NOMO-1 treated with dmso at 0.1 percent for 144 hours (cell line): ENCODE measurements around the gene PRAMEF7.
"Not testable (repeated sequence)": the region's sequence is repeated elsewhere in the genome, so short reads cannot be mapped to it uniquely, and the experiment has no call there.

Experiments used
- DNase-seq: peaks from one replicate; lab custom pipeline; 2025; ENCODE audit not compliant: unreplicated experiment; lab: John Stamatoyannopoulos, UW

PRAMEF7 gene

GRCh38 chr1:12916310-12916709, at the start of gene PRAMEF7:
TSS of gene PRAMEF7 (plus strand) at chr1:12916610. CDS start at chr1:12917693, 1,083 bp downstream.
- not testable (repeated sequence) for DNase-seq

GRCh38 chr1:12878453-12878852, 38.0 kb upstream of the PRAMEF7 start:
- DNase-seq, result not testable (repeated sequence)

- DNase-seq, result not testable (repeated sequence)
These were observed 30.3 kb upstream of the PRAMEF7 start, which contains the start of gene PRAMEF4 for GRCh38 chr1:12886101-12886500. TSS of gene PRAMEF4 (minus strand) at chr1:12886201. CDS start at chr1:12883394, 2,807 bp downstream.

GRCh38 chr1:12898170-12898569, 18.2 kb upstream of the PRAMEF7 start, which contains the start of gene PRAMEF10:
TSS of gene PRAMEF10 (minus strand) at chr1:12898270. CDS start at chr1:12895847, 2,423 bp downstream.
- not testable (repeated sequence) for DNase-seq

GRCh38 chr1:12899186-12899585, 17.2 kb upstream of the PRAMEF7 start:
- DNase-seq, result not testable (repeated sequence)

GRCh38 chr1:12903793-12904572, 12.4 kb upstream of the PRAMEF7 start:
- DNase-seq, result not testable (repeated sequence)

- DNase-seq, result not testable (repeated sequence)
These were observed 5.3 kb downstream of the PRAMEF7 start for GRCh38 chr1:12921749-12922148.

GRCh38 chr1:12924368-12924767, 8.0 kb downstream of the PRAMEF7 start:
- DNase-seq, result not testable (repeated sequence)

- DNase-seq, result not testable (repeated sequence)
These were observed 31.1 kb downstream of the PRAMEF7 start, which contains the start of gene PRAMEF6 for GRCh38 chr1:12947480-12947879. TSS of gene PRAMEF6 (minus strand) at chr1:12947580. CDS start at chr1:12942518, 5,062 bp downstream.
